GM18951 (cell line): ENCODE data around the gene SLC2A8.

Experiments used
- POLR2A ChIP-seq: IDR thresholded peaks from 4 replicates; pipeline ENCODE4 v1.6.1; 2011; ENCODE audit warnings: mild to moderate bottlenecking; ENCODE audit not compliant: insufficient read length, insufficient read depth; ENCODE audit errors: extremely low read depth
- in situ Hi-C: fragments of 300-500 bp; cut with MboI; formaldehyde crosslinking; loops from one replicate; pipeline ENCODE4 v1.12.0; 2022; ENCODE audit warnings: low sequenced_read_pairs, mixed read lengths, inconsistent platforms; ENCODE audit not compliant: unreplicated experiment

Gene SLC2A8

DNA sequence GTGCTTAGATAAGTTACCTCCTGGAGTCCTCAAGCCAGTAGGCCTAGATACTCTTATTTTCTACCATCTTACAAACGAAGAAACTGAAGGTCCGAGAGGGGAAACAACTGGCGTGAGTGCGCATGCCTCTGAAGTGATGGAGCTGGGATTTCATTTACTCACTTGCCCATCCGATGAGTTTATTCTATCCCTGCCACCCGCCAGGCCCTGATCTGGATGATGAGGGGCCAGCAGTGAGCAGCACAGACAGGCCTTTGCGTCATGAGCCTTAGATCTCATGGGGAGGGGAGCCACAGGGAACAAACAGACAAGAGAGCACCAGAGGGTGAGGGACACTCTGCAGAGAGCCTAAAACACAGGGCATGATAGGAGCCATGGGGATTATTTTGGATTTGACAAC lies 34.1 kb upstream of the SLC2A8 start:
- in situ Hi-C loops = no loop called here
- no peak for TF ChIP-seq POLR2A

DNA sequence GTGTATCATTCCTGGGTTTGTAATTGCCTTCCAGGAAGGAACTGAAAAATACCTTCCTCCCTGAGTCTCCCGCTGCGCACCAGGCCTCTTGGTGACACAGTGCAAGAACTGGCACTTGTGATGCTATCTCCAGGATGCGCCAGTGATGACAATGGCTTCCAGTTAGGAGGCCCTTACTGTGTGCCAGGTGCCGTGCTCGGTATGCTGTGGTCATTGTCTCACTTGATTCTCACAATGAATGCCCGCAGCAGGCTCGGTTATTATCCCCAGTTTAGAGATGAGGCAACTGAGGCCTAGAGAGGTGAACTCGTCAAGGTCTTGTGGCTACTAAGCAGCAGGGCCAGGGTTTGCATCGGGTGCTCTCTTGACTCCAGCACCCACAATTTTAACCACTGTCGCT lies 31.5 kb upstream of the SLC2A8 start:
- no peak for TF ChIP-seq POLR2A
- in situ Hi-C loops = no loop called here

DNA sequence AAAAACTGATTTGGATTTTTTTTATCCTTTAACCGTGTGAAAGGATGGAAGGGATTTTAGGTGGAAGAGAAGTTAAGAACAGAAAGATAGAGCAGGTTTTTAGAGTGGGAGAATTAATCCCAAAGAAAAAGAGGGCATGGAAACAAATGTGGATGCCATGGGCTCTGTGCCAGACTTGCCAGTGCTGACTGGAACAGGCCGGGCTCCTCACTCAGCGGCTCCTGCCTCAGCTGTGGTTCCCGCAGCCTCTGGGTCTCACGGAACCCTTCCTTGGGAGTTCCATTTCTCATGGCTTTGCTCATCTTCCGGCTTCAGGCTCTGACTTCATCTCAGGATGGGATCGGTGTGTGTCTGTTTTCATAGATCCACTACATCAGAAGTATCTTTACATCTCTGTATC lies 30.4 kb upstream of the SLC2A8 start:
- in situ Hi-C loops = no loop called here
- no peak for TF ChIP-seq POLR2A

DNA sequence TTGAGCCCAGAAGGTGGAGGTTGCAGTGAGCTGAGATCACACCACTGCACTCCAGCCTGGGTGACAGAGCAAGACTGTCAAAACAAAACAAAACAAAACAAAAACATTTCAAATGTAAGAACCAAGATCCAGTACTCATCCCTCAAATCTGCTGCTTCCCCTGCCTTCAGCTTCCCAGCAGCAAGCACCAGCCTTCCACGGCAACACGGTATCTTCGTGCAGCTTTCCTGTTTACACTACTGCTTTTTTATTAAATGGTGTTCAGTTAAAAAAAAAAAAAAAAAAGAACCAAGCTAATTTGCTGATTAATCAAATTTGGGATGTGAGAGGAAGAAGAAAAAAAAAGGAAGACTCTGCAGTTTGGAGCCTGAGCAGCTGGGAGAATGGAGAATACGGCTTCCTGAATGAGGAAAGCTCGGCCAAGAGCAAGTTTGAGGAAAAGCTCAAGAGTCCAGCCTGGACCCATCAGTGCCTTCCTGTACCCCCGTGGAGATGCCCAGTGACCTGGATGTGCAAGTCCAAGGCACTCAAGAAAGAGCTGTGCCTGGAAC lies 28.0 kb upstream of the SLC2A8 start:
- no peak for TF ChIP-seq POLR2A
- in situ Hi-C loops = no loop called here

GRCh38 chr9:127369428-127369827 lies 27.5 kb upstream of the SLC2A8 start:
- TF ChIP-seq POLR2A = no peak
- in situ Hi-C loops = no loop called here

- TF ChIP-seq POLR2A = no peak
- in situ Hi-C loops = no loop called here
These were observed 26.8 kb upstream of the SLC2A8 start for GRCh38 chr9:127370147-127370579.

DNA sequence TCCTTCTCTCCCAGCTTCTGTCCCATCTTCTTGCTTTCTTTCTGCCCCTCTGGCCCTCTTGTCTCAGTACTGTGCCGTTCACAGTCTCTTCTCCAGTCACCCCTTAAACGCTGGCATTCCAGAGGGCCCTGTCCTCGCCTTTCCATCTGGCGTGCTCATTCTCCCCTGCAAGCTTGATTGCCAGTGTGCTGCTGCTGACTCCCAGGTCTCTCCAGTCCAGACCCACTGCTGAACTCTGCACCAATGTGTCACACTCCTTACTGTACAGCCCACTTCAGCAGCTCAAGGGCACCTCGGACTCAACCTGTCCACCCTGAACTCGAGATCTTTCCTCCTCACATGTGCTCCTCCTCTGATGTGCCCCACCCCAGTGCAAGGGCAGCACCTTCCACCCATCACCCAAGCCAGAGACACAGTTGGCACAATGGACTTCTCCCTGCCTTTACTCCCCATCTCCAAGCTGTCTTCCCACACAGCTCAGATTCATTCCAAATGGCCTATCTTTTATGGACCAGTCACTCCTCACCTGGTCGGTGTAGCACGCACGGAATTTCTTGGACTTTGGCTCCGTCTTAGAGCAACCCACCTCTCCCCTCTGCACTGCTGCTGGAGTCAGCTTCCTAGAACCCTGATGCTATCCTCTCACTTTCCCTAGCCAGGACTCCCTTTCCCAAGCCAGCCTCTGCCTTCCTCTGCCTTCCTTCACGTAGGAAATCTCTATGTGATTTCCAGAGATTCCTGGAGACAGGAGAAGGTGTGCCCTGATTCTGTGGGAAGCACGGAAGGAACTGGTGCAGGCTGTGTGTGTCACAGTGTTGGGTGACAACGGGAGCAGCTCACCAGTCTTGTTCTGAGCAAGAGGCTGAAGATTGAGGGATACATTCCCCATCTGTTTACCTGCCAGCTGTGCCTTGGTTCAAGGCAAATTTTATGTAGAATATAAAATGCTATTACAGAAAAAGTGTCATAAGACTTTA lies 26.0 kb upstream of the SLC2A8 start:
- TF ChIP-seq POLR2A = no peak
- in situ Hi-C loops = no loop called here

- TF ChIP-seq POLR2A = no peak
- in situ Hi-C loops = no loop called here
These were observed 16.5 kb upstream of the SLC2A8 start for GRCh38 chr9:127380479-127380878.

GRCh38 chr9:127382541-127382940 lies 14.4 kb upstream of the SLC2A8 start:
- in situ Hi-C loops = no loop called here
- TF ChIP-seq POLR2A = no peak

GRCh38 chr9:127384016-127384730 lies 12.8 kb upstream of the SLC2A8 start:
- TF ChIP-seq POLR2A = no peak
- in situ Hi-C loops = no loop called here

DNA sequence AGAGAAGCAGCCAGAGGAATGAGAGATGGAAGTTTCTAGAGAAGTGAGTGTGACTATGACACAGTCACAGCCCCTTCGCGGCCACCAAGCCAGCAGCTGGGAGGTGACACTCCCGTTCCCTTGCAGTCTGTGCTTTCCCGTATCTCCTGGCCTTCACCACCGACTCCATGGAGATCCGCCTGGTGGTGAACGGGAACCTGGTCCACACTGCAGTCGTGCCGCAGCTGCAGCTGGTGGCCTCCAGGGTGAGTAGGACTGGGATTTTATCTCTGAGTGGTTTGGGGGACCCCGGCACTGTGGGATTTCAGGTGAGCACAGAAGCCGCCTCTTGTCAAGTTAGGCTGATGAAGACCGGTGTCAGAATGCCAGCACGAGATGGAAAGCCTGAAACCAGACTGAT lies 12.1 kb upstream of the SLC2A8 start:
- in situ Hi-C loops = no loop called here
- TF ChIP-seq POLR2A = no peak

DNA sequence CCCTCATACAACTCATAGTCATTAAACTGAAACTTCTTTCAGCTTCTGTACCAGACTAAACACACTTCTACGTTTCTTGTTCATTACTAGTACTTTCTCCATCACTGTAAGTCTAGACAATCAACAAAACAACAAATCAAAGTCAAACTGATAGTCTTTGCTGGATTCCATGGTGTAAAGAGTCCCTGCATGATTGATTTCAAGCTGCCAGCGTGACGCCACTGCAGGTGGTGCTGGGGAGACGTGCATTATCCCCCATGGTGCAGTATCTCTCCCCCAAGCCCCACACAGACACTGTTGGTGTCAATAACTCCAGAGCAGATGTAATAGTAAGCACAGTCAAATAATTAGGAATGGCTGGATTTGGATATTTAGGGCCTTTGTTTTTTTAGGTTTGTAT lies 10.7 kb upstream of the SLC2A8 start:
- no peak for TF ChIP-seq POLR2A
- in situ Hi-C loops = no loop called here

DNA sequence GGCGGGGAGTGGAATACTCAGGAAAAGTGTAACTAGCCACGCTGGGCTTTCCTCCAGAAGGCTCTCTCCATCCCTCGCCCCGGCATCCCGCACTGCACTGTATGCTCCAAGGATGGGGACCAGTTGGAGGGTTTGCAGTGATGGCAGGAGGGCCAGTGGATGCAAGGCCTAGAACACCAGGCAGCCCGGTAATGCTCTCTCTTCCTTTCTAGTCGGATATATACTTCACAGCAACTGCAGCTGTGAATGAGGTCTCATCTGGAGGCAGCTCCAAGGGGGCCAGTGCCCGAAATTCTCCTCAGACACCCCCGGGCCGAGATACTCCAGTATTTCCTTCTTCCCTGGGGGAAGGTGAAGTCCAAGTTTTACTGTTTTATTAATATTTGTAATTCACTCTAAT lies 10.0 kb upstream of the SLC2A8 start:
- in situ Hi-C loops = no loop called here
- TF ChIP-seq POLR2A = no peak
